Measurements from ENCODE around the gene EXOC4. TPM values are rescaled to one million over a fixed set of nuclear protein-coding genes. Genes with fewer than 3 reads are reported as not detected.

The EXOC4 gene
- total RNA-seq, 3 donors from 2014 or later = 88.3 to 136 (median 99.6) TPM

- H3K27ac ChIP-seq = no peak overlapping the region
- no peaks in the 10 kb centered on the region for H3K9me3 ChIP-seq
- intact Hi-C loops (cut with DNase I; ENCODE audit: low total_unique reads) = no loop called here
- H3K27me3 ChIP-seq = no peaks in the 10 kb centered on the region
- H3K4me1 ChIP-seq = no peaks in the 10 kb centered on the region
- TF ChIP-seq POLR2AphosphoS5 (IDR thresholded peaks at IDR 0.05) (no peak), CTCF (IDR thresholded peaks at IDR 0.05) (no peak), POLR2A (IDR thresholded peaks at IDR 0.05) (no peak)
- no peak for DNase-seq (ENCODE audit: low spot score in 2 of 2)
- no peaks in the 10 kb centered on the region for H3K36me3 ChIP-seq
- no peak overlapping the region for H3K4me3 ChIP-seq
These were observed 616.7 kb downstream of the EXOC4 start for GRCh38 chr7:133869556-133869955.

- Histone ChIP-seq H3K4me1 (no peaks in the 10 kb centered on the region), H3K9me3 (no peaks in the 10 kb centered on the region), H3K4me3 (no peak overlapping the region), H3K27ac (no peak overlapping the region), H3K27me3 (no peaks in the 10 kb centered on the region), H3K36me3 (no peaks in the 10 kb centered on the region)
- no peak for DNase-seq (ENCODE audit: low spot score in 2 of 2)
- intact Hi-C loops (cut with DNase I; ENCODE audit: low total_unique reads) = no loop called here
- TF ChIP-seq POLR2A (IDR thresholded peaks at IDR 0.05) = no peak
- TF ChIP-seq CTCF (IDR thresholded peaks at IDR 0.05) = no peak
- no peak for TF ChIP-seq POLR2AphosphoS5 (IDR thresholded peaks at IDR 0.05)
These were observed 618.9 kb downstream of the EXOC4 start for GRCh38 chr7:133871757-133872156.

- no peak for DNase-seq (ENCODE audit: low spot score in 2 of 2)
- Histone ChIP-seq H3K27me3 (no peaks in the 10 kb centered on the region), H3K36me3 (no peaks in the 10 kb centered on the region), H3K9me3 (no peaks in the 10 kb centered on the region), H3K4me3 (no peak overlapping the region), H3K4me1 (no peaks in the 10 kb centered on the region), H3K27ac (no peak overlapping the region)
- TF ChIP-seq POLR2AphosphoS5 (IDR thresholded peaks at IDR 0.05) (no peak), POLR2A (IDR thresholded peaks at IDR 0.05) (no peak), CTCF (IDR thresholded peaks at IDR 0.05) (no peak)
- intact Hi-C loops (cut with DNase I; ENCODE audit: low total_unique reads) = no loop called here
These were observed 620.3 kb downstream of the EXOC4 start for GRCh38 chr7:133873187-133873586.

- H3K9me3 ChIP-seq = no peaks in the 10 kb centered on the region
- H3K4me1 ChIP-seq = no peaks in the 10 kb centered on the region
- H3K27me3 ChIP-seq = no peaks in the 10 kb centered on the region
- no peaks in the 10 kb centered on the region for H3K36me3 ChIP-seq
- no peak for DNase-seq (ENCODE audit: low spot score in 2 of 2)
- TF ChIP-seq CTCF (IDR thresholded peaks at IDR 0.05) (no peak), POLR2AphosphoS5 (IDR thresholded peaks at IDR 0.05) (no peak), POLR2A (IDR thresholded peaks at IDR 0.05) (no peak)
- intact Hi-C loops (cut with DNase I; ENCODE audit: low total_unique reads) = no loop called here
- H3K4me3 ChIP-seq = no peak overlapping the region
- H3K27ac ChIP-seq = no peak overlapping the region
These were observed 620.8 kb downstream of the EXOC4 start for GRCh38 chr7:133873631-133874030.

- TF ChIP-seq POLR2A (IDR thresholded peaks at IDR 0.05) = no peak
- no peak for TF ChIP-seq POLR2AphosphoS5 (IDR thresholded peaks at IDR 0.05)
- TF ChIP-seq CTCF (IDR thresholded peaks at IDR 0.05) = no peak
- intact Hi-C loops (cut with DNase I; ENCODE audit: low total_unique reads) = no loop called here
These were observed 630.7 kb downstream of the EXOC4 start for GRCh38 chr7:133883591-133883990.

More at GRCh38 chr7:133883591-133883990, 630.7 kb downstream of the EXOC4 start:
- H3K4me3 ChIP-seq = no peak overlapping the region
- no peak overlapping the region for H3K27ac ChIP-seq
- no peaks in the 10 kb centered on the region for H3K4me1 ChIP-seq
- no peaks in the 10 kb centered on the region for H3K9me3 ChIP-seq
- H3K27me3 ChIP-seq = no peaks in the 10 kb centered on the region
- no peak for DNase-seq (ENCODE audit: low spot score in 2 of 2)
- H3K36me3 ChIP-seq = no peaks in the 10 kb centered on the region
